Astrocyte of the cerebellum (primary cell): Measurements from ENCODE around the gene NTMT1.

Experiments used
- DNase-seq: peaks from one replicate; pipeline ENCODE4 v3.0.0-alpha.2; 2011; ENCODE audit warnings: low read depth
- H3K4me3 ChIP-seq: 2 replicates; pipeline ENCODE4 v1.5.1; 2011; ENCODE audit warnings: mild to moderate bottlenecking, low read depth, low read length, moderate library complexity
- in situ Hi-C: cut with HindIII; loops from 2 replicates; pipeline ENCODE4 v1.10.0; 2017; ENCODE audit warnings: low sequenced_read_pairs
- TF ChIP-seq, protein P1 (sequence below): IDR thresholded peaks from 2 replicates; pipeline ENCODE4 v1.5.1; 2012; ENCODE audit warnings: low read length, low read depth, moderate library complexity, mild to moderate bottlenecking; ENCODE audit errors: missing control alignments

NTMT1 gene, protein sequence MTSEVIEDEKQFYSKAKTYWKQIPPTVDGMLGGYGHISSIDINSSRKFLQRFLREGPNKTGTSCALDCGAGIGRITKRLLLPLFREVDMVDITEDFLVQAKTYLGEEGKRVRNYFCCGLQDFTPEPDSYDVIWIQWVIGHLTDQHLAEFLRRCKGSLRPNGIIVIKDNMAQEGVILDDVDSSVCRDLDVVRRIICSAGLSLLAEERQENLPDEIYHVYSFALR

DNA sequence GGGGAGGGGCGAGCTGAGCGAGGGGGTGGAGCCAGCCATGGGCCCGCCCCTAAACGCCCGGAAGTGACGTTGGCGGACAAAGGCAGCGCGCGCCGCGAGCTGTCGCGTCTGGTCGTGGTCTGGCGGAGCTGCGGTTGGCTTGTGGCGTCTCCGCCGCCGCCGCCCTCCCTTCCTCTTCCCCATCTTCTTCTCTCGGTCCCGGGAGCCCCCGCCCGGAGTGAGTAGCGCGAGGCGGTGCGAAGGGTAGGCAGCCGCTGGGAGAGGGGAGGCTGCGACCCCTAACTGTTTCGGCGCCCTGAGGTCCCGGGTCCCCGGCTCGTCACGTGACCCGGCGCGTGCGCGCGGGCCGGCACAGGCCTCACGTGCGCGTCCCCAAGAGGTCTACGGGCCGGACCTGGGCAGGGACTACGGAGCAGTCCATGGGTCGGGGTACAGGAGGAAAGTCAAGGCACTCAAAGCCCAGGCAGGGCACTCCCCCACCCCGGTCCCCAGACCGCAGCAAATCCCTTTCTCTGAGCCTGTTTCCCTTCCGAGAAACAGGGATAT lies at the start of gene NTMT1:
Gene NTMT1 (plus strand): TSS at position 85 of the 546 bp plus-strand sequence. CDS start 6,541 bp downstream, outside the sequence.
- DNase-seq: no peak
- in situ Hi-C loops: no loop called here
- TF ChIP-seq, protein P1, sequence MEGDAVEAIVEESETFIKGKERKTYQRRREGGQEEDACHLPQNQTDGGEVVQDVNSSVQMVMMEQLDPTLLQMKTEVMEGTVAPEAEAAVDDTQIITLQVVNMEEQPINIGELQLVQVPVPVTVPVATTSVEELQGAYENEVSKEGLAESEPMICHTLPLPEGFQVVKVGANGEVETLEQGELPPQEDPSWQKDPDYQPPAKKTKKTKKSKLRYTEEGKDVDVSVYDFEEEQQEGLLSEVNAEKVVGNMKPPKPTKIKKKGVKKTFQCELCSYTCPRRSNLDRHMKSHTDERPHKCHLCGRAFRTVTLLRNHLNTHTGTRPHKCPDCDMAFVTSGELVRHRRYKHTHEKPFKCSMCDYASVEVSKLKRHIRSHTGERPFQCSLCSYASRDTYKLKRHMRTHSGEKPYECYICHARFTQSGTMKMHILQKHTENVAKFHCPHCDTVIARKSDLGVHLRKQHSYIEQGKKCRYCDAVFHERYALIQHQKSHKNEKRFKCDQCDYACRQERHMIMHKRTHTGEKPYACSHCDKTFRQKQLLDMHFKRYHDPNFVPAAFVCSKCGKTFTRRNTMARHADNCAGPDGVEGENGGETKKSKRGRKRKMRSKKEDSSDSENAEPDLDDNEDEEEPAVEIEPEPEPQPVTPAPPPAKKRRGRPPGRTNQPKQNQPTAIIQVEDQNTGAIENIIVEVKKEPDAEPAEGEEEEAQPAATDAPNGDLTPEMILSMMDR: no peak

DNA sequence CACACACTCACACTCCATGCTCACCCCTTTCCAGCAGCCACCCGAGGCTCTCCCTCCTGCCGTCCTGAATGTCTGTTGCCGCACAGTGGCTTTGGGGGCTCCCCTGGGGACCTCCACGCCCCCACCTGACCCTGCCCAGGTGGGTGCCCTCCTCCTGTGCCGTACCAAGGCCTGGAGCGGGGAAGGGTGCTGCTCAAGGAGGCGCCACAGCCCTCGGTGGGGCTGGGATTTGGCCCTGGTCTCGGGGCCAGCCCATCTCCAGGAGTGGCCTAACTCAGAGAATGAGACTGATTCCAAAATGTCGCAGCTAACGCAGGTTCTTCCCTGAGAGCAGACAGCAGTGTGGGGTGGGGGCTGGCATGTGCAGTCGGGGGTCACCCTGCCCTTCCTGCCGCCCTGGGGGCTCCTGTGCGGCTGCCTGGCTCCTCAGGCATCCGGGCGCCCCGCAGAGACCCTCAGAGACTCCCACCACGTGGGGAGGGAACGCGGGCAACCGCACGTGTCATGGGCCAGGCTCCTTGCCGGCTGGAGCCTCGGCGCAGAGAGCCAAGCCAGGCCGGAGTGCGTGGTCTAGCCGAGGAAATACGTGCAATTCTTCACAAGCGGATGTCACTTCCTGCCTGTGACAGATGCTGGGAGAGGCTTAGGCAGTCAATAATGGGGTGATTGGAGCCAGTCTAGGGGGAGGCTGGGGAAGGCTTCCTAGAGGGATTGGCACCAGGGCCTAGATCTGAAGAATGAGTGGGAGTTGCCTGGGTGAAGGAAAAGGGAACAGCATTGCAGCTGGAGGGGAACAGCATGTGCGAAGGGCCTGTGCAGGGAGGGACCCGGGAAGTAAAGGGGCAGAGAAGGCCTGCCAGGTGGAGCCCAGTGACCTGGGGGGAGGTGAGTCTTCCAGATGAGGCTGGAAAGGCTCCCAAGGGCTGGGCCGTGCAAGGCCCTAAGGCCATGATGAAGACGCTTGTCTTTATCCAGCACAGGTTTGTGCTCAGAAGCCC lies 49.1 kb upstream of the NTMT1 start:
- DNase-seq: no peak
- in situ Hi-C loops: no loop called here
- TF ChIP-seq, protein P1: no peak
- H3K4me3 ChIP-seq: no peak overlapping the region

More for the DNA sequence above, at the start of gene NTMT1:
- H3K4me3 ChIP-seq: peak within 1 kb of the TSS; percentile 84

DNA sequence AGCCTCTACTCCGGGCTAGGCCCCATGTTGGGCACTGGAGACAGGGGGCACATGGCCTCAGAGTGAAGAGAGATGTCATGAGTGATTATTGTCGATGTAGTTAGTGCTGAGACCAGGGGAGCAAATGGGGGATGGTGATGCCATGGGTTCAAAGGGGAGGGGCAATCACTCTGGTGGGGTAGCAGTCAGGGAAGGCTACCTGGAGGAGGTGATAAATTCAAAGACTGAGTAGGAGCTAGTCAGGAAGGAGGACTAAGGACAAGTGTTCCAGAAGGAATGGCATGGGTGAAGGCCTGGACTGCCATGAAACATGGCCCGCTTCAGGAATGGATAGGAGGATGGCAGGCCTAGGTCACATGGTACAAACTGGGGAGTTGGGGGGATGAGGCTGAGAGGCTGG lies 46.7 kb upstream of the NTMT1 start:
- DNase-seq: no peak
- TF ChIP-seq, protein P1: no peak
- no peak overlapping the region for H3K4me3 ChIP-seq
- in situ Hi-C loops: no loop called here

DNA sequence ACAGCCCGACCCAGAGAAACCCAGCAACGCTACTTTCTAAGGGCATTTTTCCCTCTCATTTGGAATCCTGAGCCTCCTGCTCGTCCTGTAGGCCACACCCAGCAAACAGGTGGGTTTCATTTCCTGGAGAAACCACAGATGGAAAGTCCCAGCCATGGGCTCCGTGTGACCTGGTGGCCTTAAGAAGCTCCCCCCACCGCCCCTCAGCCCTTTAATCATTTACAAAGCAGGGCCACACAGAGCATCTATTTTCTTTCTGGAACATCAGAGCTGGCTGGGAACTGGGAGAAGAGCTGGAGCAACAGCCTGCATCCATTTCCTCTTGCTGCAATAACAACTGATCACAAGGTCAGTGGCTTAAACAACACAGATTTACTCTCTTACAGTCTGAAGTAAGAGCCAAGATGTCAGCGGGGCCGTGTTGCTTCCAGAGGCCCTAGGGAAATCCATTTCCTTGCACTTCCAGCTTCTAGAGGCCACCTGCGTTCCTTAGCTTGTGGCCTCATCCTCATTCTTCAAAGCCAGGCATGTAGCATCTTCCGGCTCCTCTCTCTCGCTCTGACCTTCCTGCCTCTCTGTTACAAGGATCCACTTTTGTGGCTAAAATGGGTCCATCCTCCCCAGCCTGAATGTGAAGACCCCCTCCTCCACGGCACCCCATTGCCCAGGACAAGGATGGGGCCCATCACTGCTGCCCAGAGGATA lies 45.6 kb upstream of the NTMT1 start:
- TF ChIP-seq, protein P1: no peak
- no peak overlapping the region for H3K4me3 ChIP-seq
- in situ Hi-C loops: no loop called here
- DNase-seq: no peak

DNA sequence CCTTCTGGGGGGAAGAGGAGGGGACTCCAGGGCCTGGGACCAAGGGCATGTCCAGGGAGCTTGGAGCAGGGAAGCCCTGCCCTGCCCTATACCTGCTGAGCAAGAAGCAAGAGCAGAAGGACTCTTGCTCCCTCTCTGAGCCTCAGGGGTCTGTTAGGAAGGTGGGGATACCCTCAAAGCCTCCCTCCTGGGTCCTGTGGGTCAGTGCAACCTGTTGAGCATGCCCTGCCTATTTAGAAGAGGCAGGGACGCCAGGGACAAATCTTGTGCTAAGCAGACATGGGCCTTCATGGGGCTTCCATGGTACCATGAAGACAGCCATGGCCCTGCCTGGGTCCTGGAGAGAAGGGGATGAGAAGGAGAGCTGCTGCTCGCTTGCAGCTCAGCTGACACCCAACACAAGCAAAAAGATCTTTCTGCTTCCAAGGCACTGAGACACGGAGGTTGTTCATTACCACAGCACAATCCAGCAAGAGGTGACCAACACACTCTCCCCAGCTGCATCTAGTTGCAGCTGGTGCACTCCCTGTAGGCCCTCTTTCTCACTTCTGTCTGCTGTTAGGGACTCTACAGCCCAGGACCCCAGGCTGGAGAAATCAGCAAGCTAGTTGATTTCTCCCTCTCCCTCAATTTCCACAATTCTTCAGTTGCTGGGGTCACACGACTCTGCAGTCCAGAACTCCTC lies 44.3 kb upstream of the NTMT1 start:
- TF ChIP-seq, protein P1: no peak
- no peak for DNase-seq
- in situ Hi-C loops: no loop called here
- H3K4me3 ChIP-seq: no peak overlapping the region
